Keratinocyte (primary cell): Measurements from ENCODE around the gene BATF2. TPM values are rescaled to one million over a fixed set of nuclear protein-coding genes. Genes with fewer than 3 reads are reported as not detected.

Experiments used
- DNase-seq: peaks from one replicate; pipeline ENCODE4 v3.0.0-alpha.2; 2011; ENCODE audit warnings: low read depth, missing footprints, low spot score
- FAIRE-seq: peaks from 2 replicates; lab custom pipeline; 2011; peaks lifted over from hg19 to GRCh38; lab: Jason Lieb, UNC
- H2AFZ ChIP-seq: 2 replicates; pipeline ENCODE4 v1.6.0; 2012; ENCODE audit warnings: low read length, control low read depth, inconsistent platforms; ENCODE audit not compliant: control insufficient read depth
- H3K27ac ChIP-seq: 2 replicates; pipeline ENCODE4 v1.5.1; 2011; ENCODE audit warnings: low read length; ENCODE audit not compliant: control insufficient read depth, insufficient read depth
- H3K27me3 ChIP-seq: 3 replicates; pipeline ENCODE4 v1.6.0; 2011; ENCODE audit warnings: low read length; ENCODE audit not compliant: control insufficient read depth, insufficient read depth; ENCODE audit errors: extremely low read depth
- H3K36me3 ChIP-seq, 2 experiments: 2 replicates in 1 of 2; 3 replicates in 1 of 2; pipeline ENCODE4 v1.5.1; 2011; ENCODE audit warnings: low read length in 2 of 2, mild to moderate bottlenecking in 1 of 2; ENCODE audit not compliant: control insufficient read depth in 2 of 2, insufficient read depth in 2 of 2; ENCODE audit errors: extremely low read depth in 1 of 2
- H3K4me1 ChIP-seq: 3 replicates; pipeline ENCODE4 v1.5.1; 2011; ENCODE audit warnings: low read length; ENCODE audit not compliant: control insufficient read depth, insufficient read depth; ENCODE audit errors: extremely low read depth
- H3K4me2 ChIP-seq: 3 replicates; pipeline ENCODE4 v1.6.0; 2011; ENCODE audit warnings: low read depth, low read length; ENCODE audit not compliant: control insufficient read depth, insufficient read depth; ENCODE audit errors: extremely low read depth
- H3K4me3 ChIP-seq, 3 experiments: fragments of 200-600 bp in 1 of 3; sonication (generic) in 1 of 3; 2 replicates in 2 of 3; 3 replicates in 1 of 3; pipeline ENCODE4 v1.5.1; 2011 to 2016; ENCODE audit warnings: low read length in 3 of 3, mild to moderate bottlenecking in 3 of 3, control low read depth in 2 of 3, inconsistent platforms in 1 of 3, low read depth in 1 of 3, mixed read lengths in 1 of 3, mixed run types in 1 of 3, moderate library complexity in 1 of 3; ENCODE audit not compliant: control insufficient read depth in 2 of 3, insufficient read depth in 2 of 3; ENCODE audit errors: extremely low read depth in 1 of 3
- H3K79me2 ChIP-seq: 2 replicates; pipeline ENCODE4 v1.6.0; 2012; ENCODE audit warnings: low read length; ENCODE audit not compliant: control insufficient read depth, insufficient read depth
- H3K9ac ChIP-seq: 3 replicates; pipeline ENCODE4 v1.6.0; 2011; ENCODE audit warnings: low read length; ENCODE audit not compliant: control insufficient read depth, insufficient read depth; ENCODE audit errors: extremely low read depth
- H3K9me1 ChIP-seq: 3 replicates; pipeline ENCODE4 v1.6.0; 2011; ENCODE audit warnings: low read length; ENCODE audit not compliant: control insufficient read depth, insufficient read depth; ENCODE audit errors: extremely low read depth
- H3K9me3 ChIP-seq: 2 replicates; pipeline ENCODE4 v1.5.1; 2012; ENCODE audit warnings: low read depth, low read length; ENCODE audit not compliant: control insufficient read depth
- H4K20me1 ChIP-seq: 3 replicates; pipeline ENCODE4 v1.6.0; 2011; ENCODE audit warnings: low read length; ENCODE audit not compliant: control insufficient read depth, insufficient read depth; ENCODE audit errors: extremely low read depth
- CTCF ChIP-seq, 3 experiments: IDR thresholded peaks in 1 of 3; conservative IDR thresholded peaks in 1 of 3; optimal IDR thresholded peaks in 1 of 3; 2 replicates in 2 of 3; 3 replicates in 1 of 3; pipeline versions ENCODE3 to v1.5.1; 2011; ENCODE audit warnings: low read length in 3 of 3, mild to moderate bottlenecking in 3 of 3, moderate library complexity in 2 of 3, control low read depth in 1 of 3, inconsistent platforms in 1 of 3; ENCODE audit not compliant: insufficient read depth in 2 of 3; ENCODE audit errors: extremely low read depth in 1 of 3
- EZH2 ChIP-seq: IDR thresholded peaks from one replicate; pipeline ENCODE4 v1.6.1; 2012; ENCODE audit warnings: inconsistent platforms, mild to moderate bottlenecking, low read length, moderate library complexity
- dilution Hi-C: fragments of 300-500 bp; cut with MboI; formaldehyde crosslinking; loops from one replicate; pipeline ENCODE4 v1.7.0; 2020; ENCODE audit warnings: low sequenced_read_pairs; ENCODE audit not compliant: extremely low pct_ligation_motif_present
- polyA plus RNA-seq, 5 experiments: library from polyadenylated mRNA; depleted of rRNA in 3 of 5; stranded (reverse) in 3 of 5; stranded (forward) in 1 of 5; unstranded in 1 of 5; fragments of >200 nt; gene quantifications; 1 replicate in 1 of 5; 2 replicates in 3 of 5; 3 replicates in 1 of 5; pipeline versions ENCODE4 v1.2.1 to v1.2.3, GENCODE V29; 2011 to 2012; ENCODE audit warnings: missing spikeins in 2 of 5, low read depth in 1 of 5, low replicate concordance in 1 of 5

Gene BATF2
- polyA plus RNA-seq, 1 donor (not counting 4 experiments of a cell fraction or from before 2014, with no cell fraction given) = 0.10 TPM

- Histone ChIP-seq H3K9ac (no peak overlapping the region), H3K27me3 (no peaks in the 10 kb centered on the region), H3K4me2 (no peak overlapping the region), H3K4me1 (peaks cover 7% of the 10 kb centered on the region), H3K27ac (no peak overlapping the region), H2AFZ (no peak overlapping the region), H3K36me3 (peaks cover 13 to 18% of the 10 kb centered on the region in 2 experiments), H3K9me1 (peaks cover 2% of the 10 kb centered on the region), H3K9me3 (no peaks in the 10 kb centered on the region), H3K4me3 (no peak overlapping the region), H3K79me2 (peaks cover 8% of the 10 kb centered on the region), H4K20me1 (no peaks in the 10 kb centered on the region)
- no peak for DNase-seq
- no peak for FAIRE-seq
- no peak for TF ChIP-seq EZH2
- no peak for TF ChIP-seq CTCF (optimal IDR thresholded peaks at IDR 0.05 in 1 of 3, IDR thresholded peaks at IDR 0.05 in 1 of 3, conservative IDR thresholded peaks at IDR 0.05 in 1 of 3; ENCODE audit: extremely low read depth in 1 of 3, insufficient read depth in 2 of 3, low read length in 3 of 3)
- dilution Hi-C loops = no loop called here
Observed at GRCh38 chr11:65017937-65018336, 21.2 kb upstream of the BATF2 start.

- no peak overlapping the region for H3K4me2 ChIP-seq
- no peak for FAIRE-seq
- peaks cover 8% of the 10 kb centered on the region for H3K79me2 ChIP-seq
- no peak overlapping the region for H2AFZ ChIP-seq
- H3K27me3 ChIP-seq = no peaks in the 10 kb centered on the region
- no peak overlapping the region for H3K9ac ChIP-seq
- no peaks in the 10 kb centered on the region for H3K9me3 ChIP-seq
- H3K4me1 ChIP-seq = peaks cover 8% of the 10 kb centered on the region
- no peak overlapping the region for H3K27ac ChIP-seq
- DNase-seq = no peak
- dilution Hi-C loops = no loop called here
- H4K20me1 ChIP-seq = no peaks in the 10 kb centered on the region
- peaks cover 13 to 18% of the 10 kb centered on the region in 2 experiments for H3K36me3 ChIP-seq
- H3K4me3 ChIP-seq = no peak overlapping the region
- no peak for TF ChIP-seq CTCF (optimal IDR thresholded peaks at IDR 0.05 in 1 of 3, IDR thresholded peaks at IDR 0.05 in 1 of 3, conservative IDR thresholded peaks at IDR 0.05 in 1 of 3; ENCODE audit: extremely low read depth in 1 of 3, insufficient read depth in 2 of 3, low read length in 3 of 3)
- peaks cover 2% of the 10 kb centered on the region for H3K9me1 ChIP-seq
Observed at GRCh38 chr11:65016705-65017104, 19.9 kb upstream of the BATF2 start.
